Activated T-cell treated with anti-CD3 and anti-CD28 coated beads, Interleukin-2, amount 50 U/mL, for 72 hours (primary cell): Measurements from ENCODE around the gene FN3K. TPM values are rescaled to one million over a fixed set of nuclear protein-coding genes. Genes with fewer than 3 reads are reported as not detected.
"Not testable (repeated sequence)": the region's sequence is repeated elsewhere in the genome, so short reads cannot be mapped to it uniquely, and the experiment has no call there.

Source experiments
- ATAC-seq, 2 donors: fragments of 150-1000 bp; cut with Tn5 transposase; replicated peaks in 1 of 2; 2 replicates each; pipeline ENCODE4 v1.10.0; 2021; ENCODE audit warnings: moderate library complexity in 2 of 2, mild to moderate bottlenecking in 1 of 2
- DNase-seq, 2 donors: peaks; one replicate each; pipeline ENCODE4 v3.0.0; 2021 to 2022; ENCODE audit warnings: mixed read lengths in 1 of 2
- H3K27ac Mint-ChIP-seq: one replicate; pipeline ENCODE4 v1.8.0; 2022; ENCODE audit warnings: mild to moderate bottlenecking, moderate library complexity, mixed read lengths
- H3K27me3 Mint-ChIP-seq: one replicate; pipeline ENCODE4 v1.8.0; 2022; ENCODE audit warnings: low read depth, mixed read lengths
- H3K36me3 Mint-ChIP-seq, 2 donors: one replicate each; pipeline ENCODE4 v1.8.0; 2022; ENCODE audit warnings: mixed read lengths in 2 of 2, mild to moderate bottlenecking in 1 of 2; ENCODE audit not compliant: insufficient read depth in 2 of 2
- H3K4me1 Mint-ChIP-seq: one replicate; pipeline ENCODE4 v1.8.0; 2022; ENCODE audit warnings: low read depth, mixed read lengths
- H3K4me3 Mint-ChIP-seq, 2 donors: one replicate each; pipeline ENCODE4 v1.8.0; 2022; ENCODE audit warnings: mild to moderate bottlenecking in 2 of 2, mixed read lengths in 2 of 2, moderate library complexity in 2 of 2
- H3K9me3 Mint-ChIP-seq, 2 donors: one replicate each; pipeline ENCODE4 v1.8.0; 2022; ENCODE audit warnings: mixed read lengths in 2 of 2
- total RNA-seq, 2 donors: library from RNA; stranded (reverse); gene quantifications; one replicate each; pipeline ENCODE4 v1.2.3, GENCODE V29; 2022

The FN3K gene
- total RNA-seq, 2 donors from 2014 or later = 3.5 to 4.3 TPM

GRCh38 chr17:82751571-82752370 is 16.4 kb downstream of the FN3K start, which contains the start of gene TBCD:
Gene TBCD (plus strand): TSS chr17:82752065. CDS start chr17:82752194, 129 bp downstream.
- no peak within 1 kb of the TSS for H3K27ac Mint-ChIP-seq
- ATAC-seq = peak; percentile 85 to 86
- peaks cover 0 to 3% of the 10 kb centered on the region in 2 donors for H3K9me3 Mint-ChIP-seq
- H3K27me3 Mint-ChIP-seq = no peaks in the 10 kb centered on the region
- H3K4me3 Mint-ChIP-seq = peak within 1 kb of the TSS; percentile 88 to 90
- peaks cover 33% of the 10 kb centered on the region for H3K4me1 Mint-ChIP-seq
- DNase-seq = peak; percentile 88
- peaks cover 0 to 4% of the 10 kb centered on the region in 2 donors for H3K36me3 Mint-ChIP-seq

DNA sequence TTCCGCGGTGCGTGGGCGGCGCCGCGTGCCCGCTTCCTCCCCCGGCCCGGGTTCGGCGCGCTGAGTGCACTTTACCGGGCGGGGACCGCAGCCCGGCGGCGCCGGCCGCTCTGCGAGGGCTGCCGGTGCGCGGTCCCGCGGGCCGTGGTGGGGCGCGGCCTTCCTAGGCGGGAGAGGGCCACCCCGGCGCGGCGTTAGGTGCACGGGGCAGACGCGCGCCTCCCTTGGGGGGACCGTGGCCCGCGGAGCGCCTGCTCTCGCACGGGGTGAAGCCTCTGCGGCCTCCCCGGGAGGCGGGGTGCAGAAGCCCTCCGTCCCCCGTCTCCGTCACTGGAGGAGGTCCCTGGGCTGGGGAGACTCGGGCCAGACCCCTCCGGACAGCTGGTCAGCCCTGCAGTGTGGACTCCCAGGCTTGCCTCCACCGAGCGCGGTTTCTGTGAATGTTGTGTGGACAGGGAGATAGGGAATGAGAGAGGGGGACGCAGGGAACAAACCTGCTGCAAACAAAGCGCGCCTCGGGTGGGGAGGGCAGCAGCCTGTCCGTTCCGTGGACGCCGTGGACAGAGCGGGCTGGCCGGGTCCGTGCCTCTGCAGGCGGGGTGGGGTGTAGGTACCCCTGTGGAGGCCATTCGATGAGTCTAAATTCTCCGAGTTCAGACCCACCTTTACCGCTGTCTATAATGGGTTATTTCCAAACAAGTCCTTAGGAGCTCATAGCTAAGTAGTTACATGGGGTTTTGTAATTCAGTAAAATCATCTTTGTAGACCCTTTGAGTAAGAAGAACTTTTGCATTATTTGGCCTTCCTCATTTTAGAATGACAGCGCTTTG is 17.2 kb downstream of the FN3K start:
- Mint-ChIP-seq H3K27ac (no peak overlapping the region), H3K27me3 (no peaks in the 10 kb centered on the region), H3K9me3 (no peaks in the 10 kb centered on the region), H3K4me3 (peak overlapping the region; percentile 87 to 90), H3K36me3 (peaks cover 0 to 4% of the 10 kb centered on the region in 2 donors), H3K4me1 (peaks cover 33% of the 10 kb centered on the region)
- DNase-seq (peak in 1 of 2 donors; percentile 64), ATAC-seq (peak; percentile 30 to 47)

- ATAC-seq = no peak
- Mint-ChIP-seq H3K4me1 (peaks cover 33% of the 10 kb centered on the region), H3K27ac (no peak overlapping the region), H3K36me3 (peaks cover 0 to 4% of the 10 kb centered on the region in 2 donors), H3K27me3 (no peaks in the 10 kb centered on the region), H3K9me3 (no peaks in the 10 kb centered on the region), H3K4me3 (peak overlapping the region; percentile 87 to 90)
- no peak for DNase-seq
Measured at GRCh38 chr17:82753201-82753464, 17.7 kb downstream of the FN3K start.

GRCh38 chr17:82754297-82755208 is 19.1 kb downstream of the FN3K start:
- H3K4me1 Mint-ChIP-seq = peaks cover 33% of the 10 kb centered on the region
- H3K27ac Mint-ChIP-seq = peak overlapping the region; percentile 11
- peaks cover 0 to 3% of the 10 kb centered on the region in 2 donors for H3K36me3 Mint-ChIP-seq
- no peaks in the 10 kb centered on the region for H3K27me3 Mint-ChIP-seq
- peak overlapping the region; percentile 12 to 44 for H3K4me3 Mint-ChIP-seq
- H3K9me3 Mint-ChIP-seq = no peaks in the 10 kb centered on the region
- ATAC-seq = no peak
- no peak for DNase-seq

GRCh38 chr17:82756166-82756565 is 20.8 kb downstream of the FN3K start:
- H3K4me1 Mint-ChIP-seq = peaks cover 33% of the 10 kb centered on the region
- no peak overlapping the region for H3K27ac Mint-ChIP-seq
- ATAC-seq = no peak

DNA sequence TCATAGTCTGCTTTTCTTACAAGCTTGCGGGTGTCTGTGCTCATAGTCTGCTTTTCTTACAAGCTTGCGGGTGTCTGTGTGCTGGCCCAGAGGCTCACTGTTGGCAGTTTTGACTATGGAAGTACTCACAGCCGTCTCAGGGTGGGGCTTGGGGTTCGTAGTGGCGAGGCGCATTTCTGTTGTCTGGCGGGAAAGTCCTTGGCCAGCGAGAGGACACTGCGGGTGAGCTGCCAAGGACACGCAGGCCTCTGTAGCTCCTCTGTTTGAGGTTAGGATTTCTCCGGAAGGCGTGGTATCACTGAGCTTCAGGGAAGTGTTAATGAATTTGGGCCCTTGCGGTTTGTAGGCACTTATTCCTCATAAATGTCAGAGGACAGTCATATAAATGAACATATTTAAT is 30.0 kb downstream of the FN3K start:
- no peaks in the 10 kb centered on the region for H3K9me3 Mint-ChIP-seq
- no peak for DNase-seq
- ATAC-seq = no peak
- peaks cover 7 to 9% of the 10 kb centered on the region in 2 donors for H3K36me3 Mint-ChIP-seq
- no peak overlapping the region for H3K4me3 Mint-ChIP-seq
- H3K27ac Mint-ChIP-seq = no peak overlapping the region
- H3K27me3 Mint-ChIP-seq = no peaks in the 10 kb centered on the region
- peaks cover 5% of the 10 kb centered on the region for H3K4me1 Mint-ChIP-seq

More at GRCh38 chr17:82756166-82756565, 20.8 kb downstream of the FN3K start:
- peaks cover 0 to 4% of the 10 kb centered on the region in 2 donors for H3K36me3 Mint-ChIP-seq
- DNase-seq = no peak
- H3K27me3 Mint-ChIP-seq = no peaks in the 10 kb centered on the region
- no peak overlapping the region for H3K4me3 Mint-ChIP-seq
- H3K9me3 Mint-ChIP-seq = no peaks in the 10 kb centered on the region

GRCh38 chr17:82767041-82767754 is 31.8 kb downstream of the FN3K start:
- DNase-seq = peak; percentile 54 to 65
- H3K36me3 Mint-ChIP-seq = peaks cover 6 to 9% of the 10 kb centered on the region in 2 donors
- no peaks in the 10 kb centered on the region for H3K9me3 Mint-ChIP-seq
- H3K4me3 Mint-ChIP-seq = no peak overlapping the region
- no peaks in the 10 kb centered on the region for H3K27me3 Mint-ChIP-seq
- H3K4me1 Mint-ChIP-seq = peaks cover 5% of the 10 kb centered on the region
- no peak overlapping the region for H3K27ac Mint-ChIP-seq
- ATAC-seq = no peak

DNA sequence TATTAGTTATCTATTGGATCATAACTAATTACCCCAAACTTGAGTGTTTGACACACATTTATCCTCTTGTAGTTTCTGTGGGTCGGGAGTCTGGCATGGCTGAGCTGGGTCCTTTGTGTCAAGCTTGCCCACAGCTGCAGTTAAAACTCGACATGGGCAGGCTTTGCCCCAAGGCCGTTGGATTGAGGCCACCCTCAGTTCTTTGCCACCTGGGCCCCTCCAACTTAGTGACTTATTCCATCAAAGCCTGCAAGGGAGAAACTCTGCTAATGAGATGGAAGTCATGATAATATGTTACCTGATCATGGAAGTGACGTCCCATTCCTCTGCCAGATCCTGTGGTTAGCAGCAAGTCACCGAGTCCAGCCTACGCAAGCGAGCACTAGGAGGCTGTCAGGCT is 33.6 kb downstream of the FN3K start:
- Mint-ChIP-seq H3K9me3 (no peaks in the 10 kb centered on the region), H3K36me3 (peaks cover 5 to 9% of the 10 kb centered on the region in 2 donors), H3K4me1 (peaks cover 7% of the 10 kb centered on the region), H3K27me3 (no peaks in the 10 kb centered on the region), H3K27ac (no peak overlapping the region), H3K4me3 (no peak overlapping the region)
- DNase-seq (no peak), ATAC-seq (no peak)

- H3K4me3 Mint-ChIP-seq = no peak overlapping the region
- no peaks in the 10 kb centered on the region for H3K27me3 Mint-ChIP-seq
- H3K27ac Mint-ChIP-seq = no peak overlapping the region
- H3K9me3 Mint-ChIP-seq = no peaks in the 10 kb centered on the region
- ATAC-seq (no peak), DNase-seq (no peak)
- H3K36me3 Mint-ChIP-seq = peaks cover 5 to 9% of the 10 kb centered on the region in 2 donors
- peaks cover 12% of the 10 kb centered on the region for H3K4me1 Mint-ChIP-seq
Measured at GRCh38 chr17:82772026-82772425, 36.6 kb downstream of the FN3K start.

DNA sequence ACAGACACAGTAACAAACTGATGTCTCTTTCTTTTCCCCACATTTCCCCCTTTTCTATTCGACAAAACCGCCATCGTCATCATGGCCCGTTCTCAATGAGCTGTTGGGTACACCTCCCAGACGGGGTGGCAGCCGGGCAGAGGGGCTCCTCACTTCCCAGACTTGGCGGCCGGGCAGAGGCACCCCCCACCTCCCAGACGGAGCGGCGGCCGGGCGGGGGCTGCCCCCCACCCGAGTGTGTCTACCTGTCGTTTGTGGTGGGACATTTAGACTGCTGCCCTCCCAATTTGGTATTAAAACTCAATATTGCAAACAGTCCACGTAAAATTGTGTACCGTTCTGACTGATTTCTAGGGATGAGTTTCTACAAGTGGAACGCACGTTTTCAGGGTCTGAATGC is 39.0 kb downstream of the FN3K start:
- not testable (repeated sequence) for ATAC-seq, H3K9me3 Mint-ChIP-seq, H3K27ac Mint-ChIP-seq, DNase-seq, H3K27me3 Mint-ChIP-seq, H3K4me3 Mint-ChIP-seq, H3K36me3 Mint-ChIP-seq
- H3K4me1 Mint-ChIP-seq = peaks cover 12% of the 10 kb centered on the region

GRCh38 chr17:82775001-82775823 is 39.8 kb downstream of the FN3K start:
- ATAC-seq (peak in 1 of 2 donors; percentile 28), DNase-seq (peak; percentile 50)
- H3K36me3 Mint-ChIP-seq = peaks cover 0 to 1% of the 10 kb centered on the region in 2 donors
- peaks cover 12% of the 10 kb centered on the region for H3K4me1 Mint-ChIP-seq
- H3K4me3 Mint-ChIP-seq = peak overlapping the region in 1 of 2 donors; percentile 39
- H3K9me3 Mint-ChIP-seq = no peaks in the 10 kb centered on the region
- H3K27me3 Mint-ChIP-seq = no peaks in the 10 kb centered on the region
- H3K27ac Mint-ChIP-seq = no peak overlapping the region
